RWPE2 (cell line): ENCODE data around the gene MYLIP.

Experiments used
- ATAC-seq: fragments of 200-7000 bp; cut with Tn5 transposase; 3 replicates; pipeline ENCODE4 v1.9.1; 2021; ENCODE audit warnings: low read depth
- DNase-seq: peaks from one replicate; pipeline ENCODE4 v3.0.0-alpha.2; 2020; ENCODE audit warnings: low spot score
- H3K27ac ChIP-seq: fragments of 450-650 bp; 2 replicates; pipeline ENCODE4 v1.5.1; 2017; ENCODE audit warnings: mild to moderate bottlenecking; ENCODE audit not compliant: poor library complexity, severe bottlenecking
- H3K27me3 ChIP-seq: fragments of 250-450 bp; sonication (Bioruptor Pico); 2 replicates; pipeline ENCODE4 v1.5.1; 2021; ENCODE audit warnings: mild to moderate bottlenecking, moderate library complexity; ENCODE audit not compliant: insufficient read depth, poor library complexity, severe bottlenecking
- H3K36me3 ChIP-seq: fragments of 250-450 bp; sonication (Bioruptor Pico); 2 replicates; pipeline ENCODE4 v1.5.1; 2020; ENCODE audit warnings: low read depth, mild to moderate bottlenecking, moderate library complexity
- H3K4me1 ChIP-seq: fragments of 250-450 bp; sonication (Bioruptor Pico); 2 replicates; pipeline ENCODE4 v1.5.1; 2021; ENCODE audit warnings: mild to moderate bottlenecking, moderate library complexity; ENCODE audit not compliant: insufficient read depth, poor library complexity, severe bottlenecking
- H3K4me3 ChIP-seq: fragments of 250-450 bp; sonication (Bioruptor Pico); 2 replicates; pipeline ENCODE4 v1.5.1; 2021; ENCODE audit warnings: mild to moderate bottlenecking, moderate library complexity; ENCODE audit not compliant: severe bottlenecking
- H3K9me3 ChIP-seq: fragments of 250-450 bp; sonication (Bioruptor Pico); 2 replicates; pipeline ENCODE4 v1.5.1; 2021; ENCODE audit warnings: mild to moderate bottlenecking, moderate library complexity; ENCODE audit not compliant: severe bottlenecking
- TF ChIP-seq, protein P1 (sequence below): fragments of 450-650 bp; IDR thresholded peaks from one replicate; pipeline ENCODE4 v1.5.1; 2017; ENCODE audit warnings: mild to moderate bottlenecking, moderate library complexity; ENCODE audit not compliant: poor library complexity, severe bottlenecking

MYLIP gene

DNA sequence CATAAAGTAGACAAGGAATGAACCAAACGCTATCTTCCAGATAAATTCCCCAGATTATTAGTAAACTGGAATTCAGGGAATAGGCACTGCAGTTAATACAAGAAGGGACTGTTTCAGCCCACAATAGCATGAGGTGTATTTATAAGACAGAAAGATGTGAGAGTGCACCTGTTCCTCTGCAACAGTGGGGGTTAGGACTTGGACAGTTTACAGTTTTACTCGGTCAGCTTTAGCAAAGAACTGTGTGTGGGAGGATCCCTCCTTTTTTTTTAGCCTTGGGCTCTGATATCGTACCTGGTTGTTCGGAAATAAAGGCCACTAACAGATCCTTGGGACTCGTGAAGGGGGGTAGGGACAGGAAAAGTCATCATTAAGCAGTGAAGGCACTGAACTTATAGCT lies 2.0 kb upstream of the MYLIP start:
- Histone ChIP-seq H3K36me3 (no peaks in the 10 kb centered on the region), H3K4me1 (peaks cover 15% of the 10 kb centered on the region), H3K27me3 (peaks cover 5% of the 10 kb centered on the region), H3K27ac (no peak overlapping the region), H3K9me3 (no peaks in the 10 kb centered on the region), H3K4me3 (no peak overlapping the region)
- TF ChIP-seq, protein P1, sequence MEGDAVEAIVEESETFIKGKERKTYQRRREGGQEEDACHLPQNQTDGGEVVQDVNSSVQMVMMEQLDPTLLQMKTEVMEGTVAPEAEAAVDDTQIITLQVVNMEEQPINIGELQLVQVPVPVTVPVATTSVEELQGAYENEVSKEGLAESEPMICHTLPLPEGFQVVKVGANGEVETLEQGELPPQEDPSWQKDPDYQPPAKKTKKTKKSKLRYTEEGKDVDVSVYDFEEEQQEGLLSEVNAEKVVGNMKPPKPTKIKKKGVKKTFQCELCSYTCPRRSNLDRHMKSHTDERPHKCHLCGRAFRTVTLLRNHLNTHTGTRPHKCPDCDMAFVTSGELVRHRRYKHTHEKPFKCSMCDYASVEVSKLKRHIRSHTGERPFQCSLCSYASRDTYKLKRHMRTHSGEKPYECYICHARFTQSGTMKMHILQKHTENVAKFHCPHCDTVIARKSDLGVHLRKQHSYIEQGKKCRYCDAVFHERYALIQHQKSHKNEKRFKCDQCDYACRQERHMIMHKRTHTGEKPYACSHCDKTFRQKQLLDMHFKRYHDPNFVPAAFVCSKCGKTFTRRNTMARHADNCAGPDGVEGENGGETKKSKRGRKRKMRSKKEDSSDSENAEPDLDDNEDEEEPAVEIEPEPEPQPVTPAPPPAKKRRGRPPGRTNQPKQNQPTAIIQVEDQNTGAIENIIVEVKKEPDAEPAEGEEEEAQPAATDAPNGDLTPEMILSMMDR: no peak
- ATAC-seq (no peak), DNase-seq (no peak)

DNA sequence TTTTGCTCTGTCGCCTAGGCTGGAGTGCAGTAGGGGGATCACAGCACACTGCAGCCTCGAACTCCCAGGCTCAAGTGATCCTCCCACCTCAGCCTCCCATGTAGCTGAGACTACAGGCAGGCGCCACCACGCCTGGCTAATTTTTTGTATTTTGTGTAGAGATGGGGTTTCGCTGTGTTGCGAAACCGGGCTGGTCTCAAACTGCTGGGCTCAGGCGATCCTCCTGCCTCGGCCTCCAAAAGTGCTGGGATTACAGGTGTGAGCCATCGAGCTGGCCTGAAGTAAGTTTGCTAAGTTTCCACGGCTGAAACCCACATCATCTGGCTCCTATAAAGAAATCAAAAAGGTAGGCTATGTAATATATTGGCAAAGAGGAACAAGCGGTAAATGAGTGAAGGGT lies 1.4 kb upstream of the MYLIP start:
- Histone ChIP-seq H3K9me3 (no peaks in the 10 kb centered on the region), H3K4me3 (no peak overlapping the region), H3K27ac (no peak overlapping the region), H3K36me3 (no peaks in the 10 kb centered on the region), H3K4me1 (peaks cover 18% of the 10 kb centered on the region), H3K27me3 (peaks cover 5% of the 10 kb centered on the region)
- DNase-seq (no peak), ATAC-seq (no peak)
- TF ChIP-seq, protein P1: no peak

DNA sequence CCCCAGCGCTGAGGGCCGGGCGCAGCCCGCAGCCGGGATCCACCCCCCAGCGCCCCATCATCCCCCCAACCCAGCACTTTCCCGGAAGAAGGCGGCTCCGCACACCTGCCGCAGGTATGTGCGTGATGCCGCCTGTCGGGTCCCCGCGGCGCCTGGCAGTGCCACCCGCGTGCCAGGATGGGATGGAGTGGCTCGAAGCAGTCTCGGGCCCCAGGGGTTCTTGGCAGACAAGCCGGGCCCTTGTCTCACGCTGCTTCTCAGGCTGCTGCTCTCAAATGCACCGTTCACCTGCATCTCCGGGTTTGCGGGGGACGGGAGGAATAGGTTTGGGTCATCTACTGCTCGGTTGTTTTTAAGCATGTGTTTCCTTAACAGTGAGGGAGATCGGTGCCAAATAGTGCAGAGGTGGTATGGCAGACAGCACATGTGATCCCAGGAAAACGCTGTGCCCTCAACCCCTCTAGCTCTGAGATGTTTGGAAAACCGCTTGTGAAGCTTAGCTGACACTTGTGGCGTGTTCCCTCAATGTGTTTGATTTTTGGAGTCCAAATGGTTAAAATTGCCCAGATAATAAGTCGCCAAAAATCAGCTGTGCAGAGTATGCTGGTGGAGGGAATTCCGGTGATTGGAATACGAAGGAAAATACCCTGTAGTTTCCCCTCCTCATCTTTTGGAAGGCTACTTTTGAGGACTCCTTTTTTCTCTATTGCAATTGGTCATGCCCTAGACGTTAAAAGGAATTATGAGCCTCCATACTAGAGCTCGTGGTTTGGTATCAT lies 926 bp downstream of the MYLIP start:
- peak overlapping the region; percentile 81 for H3K4me3 ChIP-seq
- peaks cover 18% of the 10 kb centered on the region for H3K4me1 ChIP-seq
- DNase-seq (no peak), ATAC-seq (peak; percentile 8)
- TF ChIP-seq, protein P1: no peak
- H3K27me3 ChIP-seq: no peaks in the 10 kb centered on the region
- H3K36me3 ChIP-seq: peaks cover 6% of the 10 kb centered on the region; the same call in 1 of the 2 replicates
- peak overlapping the region; percentile 53 for H3K27ac ChIP-seq
- no peaks in the 10 kb centered on the region for H3K9me3 ChIP-seq

DNA sequence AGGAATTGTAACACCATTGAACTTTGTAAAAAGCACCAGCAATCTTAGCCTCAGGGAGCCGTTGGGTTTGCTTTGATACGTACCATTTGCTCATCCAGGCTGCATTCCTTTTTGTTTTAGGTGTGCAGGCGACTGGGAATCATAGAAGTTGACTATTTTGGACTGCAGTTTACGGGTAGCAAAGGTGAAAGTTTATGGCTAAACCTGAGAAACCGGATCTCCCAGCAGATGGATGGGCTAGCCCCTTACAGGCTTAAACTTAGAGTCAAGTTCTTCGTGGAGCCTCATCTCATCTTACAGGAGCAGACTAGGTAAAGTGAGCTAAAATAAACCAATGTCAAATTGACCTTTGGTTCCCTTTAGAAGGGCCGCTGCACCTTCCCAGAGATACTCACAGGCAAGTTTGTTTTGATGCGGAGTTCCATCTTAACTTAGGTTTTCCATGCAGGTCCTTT lies 1.6 kb downstream of the MYLIP start:
- Histone ChIP-seq H3K27ac (peak overlapping the region; percentile 53), H3K27me3 (no peaks in the 10 kb centered on the region), H3K9me3 (no peaks in the 10 kb centered on the region), H3K4me1 (peaks cover 18% of the 10 kb centered on the region), H3K36me3 (peaks cover 6% of the 10 kb centered on the region; the same call in 1 of the 2 replicates), H3K4me3 (peak overlapping the region; percentile 81)
- ATAC-seq (no peak), DNase-seq (no peak)
- TF ChIP-seq, protein P1: no peak

DNA sequence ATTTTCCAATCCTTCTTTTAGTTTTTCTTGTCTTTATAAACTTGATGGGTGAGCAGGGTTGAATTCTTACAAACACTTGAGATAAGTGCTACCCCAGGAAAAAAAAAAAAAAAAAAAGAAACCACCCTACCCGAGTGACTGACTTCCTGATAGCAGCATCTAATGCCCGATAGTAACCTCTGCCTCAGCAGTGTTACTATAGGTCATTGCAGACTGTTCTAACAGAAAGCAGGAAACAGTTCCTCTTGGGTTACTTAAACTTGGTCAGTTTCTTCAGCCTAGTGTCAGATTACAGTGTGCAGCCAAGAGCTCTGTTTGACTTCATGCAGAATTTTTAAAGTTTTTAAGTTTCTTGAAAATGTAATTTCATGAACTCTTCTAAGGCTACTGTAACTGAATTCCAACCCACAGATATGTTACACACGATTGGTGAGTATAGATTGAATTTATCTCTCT lies 2.1 kb downstream of the MYLIP start:
- H3K36me3 ChIP-seq: peaks cover 6% of the 10 kb centered on the region; the same call in 1 of the 2 replicates
- no peaks in the 10 kb centered on the region for H3K27me3 ChIP-seq
- H3K9me3 ChIP-seq: no peaks in the 10 kb centered on the region
- TF ChIP-seq, protein P1: no peak
- ATAC-seq (peak; percentile 74), DNase-seq (no peak)
- H3K27ac ChIP-seq: peak overlapping the region; percentile 53
- peaks cover 18% of the 10 kb centered on the region for H3K4me1 ChIP-seq
- H3K4me3 ChIP-seq: peak overlapping the region; percentile 81
